Heart right ventricle (tissue), 16 donors: ENCODE measurements around the gene HOXB6. TPM values are rescaled to one million over a fixed set of nuclear protein-coding genes. Genes with fewer than 3 reads are reported as not detected.

Experiments used
- ATAC-seq, 8 donors: fragments of 200-7000 bp; cut with Tn5 transposase; one replicate each; pipeline ENCODE4 v1.9.1; 2020; ENCODE audit warnings: mild to moderate bottlenecking in 8 of 8, moderate library complexity in 8 of 8, moderate number of reproducible peaks in 1 of 8
- DNase-seq, 2 donors: peaks; one replicate each; pipeline ENCODE4 v3.0.0-alpha.2; 2020
- H3K27ac ChIP-seq, 10 donors: fragments of 200-600 bp; sonication (generic) in 2 of 10; one replicate each; pipeline versions ENCODE4 v1.5.0 to v1.8.0; 2020 to 2022; ENCODE audit warnings: mild to moderate bottlenecking in 3 of 10
- H3K27me3 ChIP-seq, 7 donors: fragments of 200-600 bp; one replicate each; pipeline ENCODE4 v1.8.0; 2021 to 2022; ENCODE audit warnings: mild to moderate bottlenecking in 2 of 7
- H3K36me3 ChIP-seq, 9 donors: fragments of 200-600 bp; sonication (generic) in 1 of 9; one replicate each; pipeline versions ENCODE4 v1.5.0 to v1.8.0; 2020 to 2022; ENCODE audit warnings: mild to moderate bottlenecking in 2 of 9
- H3K4me1 ChIP-seq, 9 donors: fragments of 200-600 bp; sonication (generic) in 1 of 9; one replicate each; pipeline versions ENCODE4 v1.5.0 to v1.8.0; 2020 to 2022; ENCODE audit warnings: mild to moderate bottlenecking in 4 of 9
- H3K4me3 ChIP-seq, 10 donors: fragments of 200-600 bp; sonication (generic) in 2 of 10; one replicate each; pipeline versions ENCODE4 v1.5.0 to v1.8.0; 2020 to 2022; ENCODE audit warnings: mild to moderate bottlenecking in 7 of 10, moderate library complexity in 2 of 10
- H3K9me3 ChIP-seq, 11 donors: fragments of 200-600 bp in 10 of 11; sonication (generic) in 2 of 11; one replicate each; pipeline versions ENCODE4 v1.5.0 to v1.8.0; 2013 to 2022; ENCODE audit warnings: mild to moderate bottlenecking in 2 of 11, control low read depth in 1 of 11, moderate library complexity in 1 of 11
- WGBS, 2 donors: extraction: QIAGEN DNeasy Blood & Tissue Kit; methylation state at CpG; one replicate each; pipeline ENCODE4 v1.1.7; 2013; ENCODE audit warnings: inconsistent platforms in 1 of 2; 5-methylcytosine and 5-hydroxymethylcytosine counted together
- intact Hi-C, 10 donors: fragments of 100-400 bp; cut with DNase I; formaldehyde crosslinking; loops; one replicate each; pipeline versions ENCODE4 v1.11.1 to v1.14.2; 2022
- polyA plus RNA-seq, 2 donors: library from polyadenylated mRNA; stranded (reverse); fragments of 200-250 nt; gene quantifications; one replicate each; pipeline ENCODE4 v1.2.3, GENCODE V29; 2013
- total RNA-seq, 10 donors: library from RNA; stranded (reverse); fragmentation: NEBNext Ultra II Directional in 3 of 10; extraction: Animal tissue kit (Norgen Biotek cat#: 25700) in 3 of 10; gene quantifications; one replicate each; pipeline versions ENCODE4 v1.2.1 to v1.2.4, GENCODE V29; 2021 to 2023
- TF ChIP-seq, protein P1 (sequence below), 9 donors: fragments of 200-600 bp; sonication (generic) in 2 of 9; IDR thresholded peaks; one replicate each; pipeline versions ENCODE4 v1.5.0 to v1.8.0; 2021 to 2022; ENCODE audit warnings: antibody characterized with exemption in 9 of 9, mild to moderate bottlenecking in 5 of 9, moderate library complexity in 1 of 9
- donor health status: Arrhythmogenic right ventricular cardiomyopathy.
- donor health status: ischemic (EF 13 %, LVEDD 7.1; RV severe dilation, severe dysfunction).
- donor health status: healthy with polysubstance abuse.
- donor health status: DM: no; HTN: yes; CAD: no.
- donor health status: DM: no; HTN: no; CAD: no.
- donor health status: ischemic (EF 25% LVEDD 6.9; RV normal size, moderate dysfunction).
- donor health status: ischemic (EF 25% LVEDD 5.7; RV mildly dilated, moderate dysfunction).
- donor health status: healthy.
- donor health status: DM: yes; HTN: yes; CAD: no.
- donor health status: Ischemic cardiomyopathy.
- donor health status: ischemic (EF 35%, LVEDD 5.7; RV mildly dilated, moderate dysfunction).
- donor health status: nonischemic (EF 11% LVEDD 7.7; RV severe dilation, severe dysfunction).
- donor health status: DM: yes; HTN: yes; CAD: no.
- donor health status: PGD.
- donor health status: ischemic (EF 29% LVEDD 5.4; RV normal size, mild dysfunction).
- donor health status: nonischemic (EF 23%, LVEDD 6.1; RV moderate dilation, normal function).

Gene HOXB6
- total and polyA plus RNA-seq, 12 donors: 0.14 to 1.2 (median 0.41) TPM; not detected in 2

DNA sequence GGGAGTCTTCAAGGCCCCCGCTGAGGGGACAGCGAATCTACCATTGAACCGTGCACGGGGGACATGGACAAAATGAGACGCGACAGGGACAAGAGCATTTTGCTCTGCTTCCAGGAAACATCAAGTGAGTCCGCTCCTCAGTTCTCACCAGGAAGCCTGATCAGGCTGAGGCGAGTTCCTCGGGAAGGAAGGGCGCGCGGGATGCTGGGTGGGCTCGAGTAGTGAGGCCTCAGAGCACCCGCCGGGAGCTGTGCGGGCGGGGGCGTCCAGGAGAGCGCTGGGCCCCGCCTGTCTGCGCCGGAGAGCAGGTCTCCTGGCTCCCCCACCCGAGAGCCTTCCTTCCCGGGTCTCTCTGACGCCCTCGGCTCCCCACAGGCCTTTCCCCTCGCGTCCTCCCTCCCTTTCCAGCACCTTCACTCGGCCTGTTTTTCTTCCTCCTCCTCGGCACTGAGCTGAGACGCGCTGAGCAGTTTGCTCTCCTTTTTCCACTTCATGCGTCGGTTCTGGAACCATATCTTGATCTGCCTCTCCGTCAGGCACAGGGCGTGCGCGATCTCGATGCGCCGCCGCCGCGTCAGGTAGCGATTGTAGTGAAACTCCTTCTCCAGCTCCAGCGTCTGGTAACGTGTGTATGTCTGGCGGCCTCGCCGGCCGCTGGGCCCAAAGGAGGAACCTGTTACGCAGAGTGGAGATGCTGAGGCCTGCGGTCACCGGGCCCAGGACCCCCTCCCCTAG, 8.6 kb downstream of the HOXB6 start:
- Histone ChIP-seq H3K36me3 (no peaks in the 10 kb centered on the region), H3K27me3 (peaks cover 66 to 100% (median 98%) of the 10 kb centered on the region in 7 donors), H3K4me3 (peak overlapping the region in 3 of 10 donors; percentile 3 to 56 (median 56)), H3K9me3 (no peaks in the 10 kb centered on the region), H3K4me1 (peaks cover 3 to 52% (median 22%) of the 10 kb centered on the region in 9 donors), H3K27ac (no peak overlapping the region)
- 5 to 8% methylated on average over 51 to 54 of the region's 54 CpGs for WGBS, 2 donors
- DNase-seq (no peak), ATAC-seq (no peak)
- intact Hi-C loops: loop anchor here in 3 of 10 donors (10.0 kb wide), 2 partner anchors 251 to 261 kb away; no protein-coding TSS in a partner anchor
- TF ChIP-seq, protein P1, sequence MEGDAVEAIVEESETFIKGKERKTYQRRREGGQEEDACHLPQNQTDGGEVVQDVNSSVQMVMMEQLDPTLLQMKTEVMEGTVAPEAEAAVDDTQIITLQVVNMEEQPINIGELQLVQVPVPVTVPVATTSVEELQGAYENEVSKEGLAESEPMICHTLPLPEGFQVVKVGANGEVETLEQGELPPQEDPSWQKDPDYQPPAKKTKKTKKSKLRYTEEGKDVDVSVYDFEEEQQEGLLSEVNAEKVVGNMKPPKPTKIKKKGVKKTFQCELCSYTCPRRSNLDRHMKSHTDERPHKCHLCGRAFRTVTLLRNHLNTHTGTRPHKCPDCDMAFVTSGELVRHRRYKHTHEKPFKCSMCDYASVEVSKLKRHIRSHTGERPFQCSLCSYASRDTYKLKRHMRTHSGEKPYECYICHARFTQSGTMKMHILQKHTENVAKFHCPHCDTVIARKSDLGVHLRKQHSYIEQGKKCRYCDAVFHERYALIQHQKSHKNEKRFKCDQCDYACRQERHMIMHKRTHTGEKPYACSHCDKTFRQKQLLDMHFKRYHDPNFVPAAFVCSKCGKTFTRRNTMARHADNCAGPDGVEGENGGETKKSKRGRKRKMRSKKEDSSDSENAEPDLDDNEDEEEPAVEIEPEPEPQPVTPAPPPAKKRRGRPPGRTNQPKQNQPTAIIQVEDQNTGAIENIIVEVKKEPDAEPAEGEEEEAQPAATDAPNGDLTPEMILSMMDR (IDR thresholded peaks at IDR 0.05): no peak

DNA sequence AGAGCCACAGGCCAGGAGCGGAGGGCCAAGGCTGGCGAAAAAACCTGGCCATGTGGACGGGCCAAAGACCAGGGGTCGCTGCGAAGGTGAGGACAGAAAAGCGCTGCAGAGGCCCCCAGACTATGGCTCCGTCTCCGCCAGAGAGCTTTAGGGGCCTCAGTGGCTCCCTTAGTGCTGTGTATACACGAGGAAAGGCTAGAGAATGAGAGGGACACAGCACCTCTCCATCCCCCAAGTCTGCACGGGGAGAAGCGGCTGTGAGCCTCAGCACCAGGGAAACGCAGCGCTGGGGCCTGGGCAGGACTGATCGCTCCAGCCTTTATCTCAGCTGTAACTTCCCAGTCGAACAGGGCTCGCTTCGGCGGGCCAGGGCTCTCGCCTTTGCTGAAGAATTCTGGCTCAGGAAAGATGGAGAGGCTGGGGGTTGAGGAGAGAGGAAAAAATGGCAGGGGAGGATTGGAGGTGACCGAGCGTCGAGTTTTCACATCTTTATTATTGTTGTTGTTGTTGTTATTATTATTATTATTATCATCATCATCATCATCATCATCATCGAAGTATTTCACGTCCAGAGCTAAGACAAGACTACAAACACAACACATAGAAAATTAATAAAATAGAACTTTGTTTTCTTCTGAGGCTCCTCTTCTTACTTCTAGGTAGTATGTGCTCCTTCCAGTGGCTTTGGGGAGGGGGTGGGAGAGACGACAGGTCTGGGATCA, 9.3 kb downstream of the HOXB6 start:
- Histone ChIP-seq H3K4me1 (peaks cover 3 to 52% (median 22%) of the 10 kb centered on the region in 9 donors), H3K27ac (no peak overlapping the region), H3K27me3 (peaks cover 61 to 100% (median 100%) of the 10 kb centered on the region in 7 donors), H3K36me3 (no peaks in the 10 kb centered on the region), H3K4me3 (no peak overlapping the region), H3K9me3 (no peaks in the 10 kb centered on the region)
- TF ChIP-seq, protein P1 (IDR thresholded peaks at IDR 0.05): no peak
- no peak for DNase-seq
- intact Hi-C loops: loop anchor here in 3 of 10 donors (10.0 kb wide), 2 partner anchors 251 to 261 kb away; no protein-coding TSS in a partner anchor
- ATAC-seq: no peak
- WGBS, 2 donors: 28 to 30% methylated on average over 25 of the region's 25 CpGs

DNA sequence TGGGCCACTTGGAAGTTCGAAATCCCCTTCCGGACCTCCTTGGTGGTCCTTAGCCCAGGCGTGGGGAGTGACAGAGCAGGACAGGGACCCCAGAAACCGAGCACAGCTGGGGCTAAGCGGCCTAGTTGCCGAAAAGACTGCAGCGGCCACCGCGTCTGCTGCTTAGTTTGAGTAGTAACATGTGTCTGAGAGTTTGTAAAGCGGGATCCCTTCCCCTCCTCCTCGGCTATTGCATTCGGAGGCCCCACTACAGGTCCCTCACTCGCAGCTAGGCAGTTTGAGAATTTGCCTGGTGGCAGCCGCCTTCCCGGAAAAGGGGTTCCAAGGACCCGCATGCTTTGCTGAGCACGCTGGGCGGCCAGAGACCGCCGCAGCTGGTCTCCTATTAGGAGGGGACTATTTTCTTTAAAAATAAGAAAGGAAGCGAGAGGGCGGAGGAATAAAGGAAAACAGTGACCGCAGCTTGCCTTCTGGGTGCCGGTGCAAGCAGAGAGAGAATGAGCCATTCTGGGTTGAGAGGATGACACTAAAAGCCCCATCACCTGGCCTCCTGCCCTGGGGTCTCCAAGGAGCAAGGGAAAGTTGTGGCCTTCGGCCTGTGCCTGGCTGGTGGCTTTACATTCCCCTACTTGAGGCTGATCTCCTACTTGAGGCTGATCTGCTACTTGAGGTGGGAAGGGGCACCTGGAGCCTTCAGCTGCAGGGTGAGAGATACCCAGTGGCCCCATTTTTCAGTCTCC, 10.1 kb downstream of the HOXB6 start:
- 20 to 39% methylated on average over 25 of the region's 25 CpGs for WGBS, 2 donors
- H3K4me3 ChIP-seq: no peak overlapping the region
- DNase-seq (no peak), ATAC-seq (no peak)
- H3K27me3 ChIP-seq: peaks cover 57 to 100% (median 100%) of the 10 kb centered on the region in 7 donors
- H3K27ac ChIP-seq: no peak overlapping the region
- intact Hi-C loops: loop anchor here in 6 of 10 donors (5.0 to 10.0 kb wide), 5 partner anchors 102 to 260 kb away; no protein-coding TSS in a partner anchor
- peaks cover 3 to 52% (median 22%) of the 10 kb centered on the region in 9 donors for H3K4me1 ChIP-seq
- no peaks in the 10 kb centered on the region for H3K36me3 ChIP-seq
- TF ChIP-seq, protein P1 (IDR thresholded peaks at IDR 0.05): no peak
- H3K9me3 ChIP-seq: no peaks in the 10 kb centered on the region
